Fibroblast of lung (primary cell): ENCODE measurements around the gene BCL11A. TPM values are rescaled to one million over a fixed set of nuclear protein-coding genes. Genes with fewer than 3 reads are reported as not detected.
A peak's percentile ranks its signal among the peaks of the same experiment; 100 is the strongest.

Experiments
- DNase-seq, 2 donors: peaks; one replicate each; pipeline versions ENCODE4 v3.0.0 to v3.0.0-alpha.2; 2010; ENCODE audit warnings: low read depth in 2 of 2
- H2AFZ ChIP-seq: 2 replicates; pipeline ENCODE4 v1.5.1; 2012; ENCODE audit warnings: low read length, control low read depth, inconsistent platforms
- H3K27ac ChIP-seq: 2 replicates; pipeline ENCODE4 v1.5.1; 2011; ENCODE audit warnings: low read length, control low read depth; ENCODE audit not compliant: insufficient read depth
- H3K27me3 ChIP-seq: 2 replicates; pipeline ENCODE4 v1.5.1; 2011; ENCODE audit warnings: mild to moderate bottlenecking, low read length; ENCODE audit not compliant: control insufficient read depth, insufficient read depth
- H3K36me3 ChIP-seq: 2 replicates; pipeline ENCODE4 v1.5.1; 2011; ENCODE audit warnings: low read length; ENCODE audit not compliant: control insufficient read depth, insufficient read depth
- H3K4me1 ChIP-seq: 2 replicates; pipeline ENCODE4 v1.5.1; 2011; ENCODE audit warnings: low read length; ENCODE audit not compliant: control insufficient read depth, insufficient read depth; ENCODE audit errors: extremely low read depth
- H3K4me2 ChIP-seq: 2 replicates; pipeline ENCODE4 v1.5.1; 2011; ENCODE audit warnings: low read length, control low read depth; ENCODE audit not compliant: insufficient read depth; ENCODE audit errors: extremely low read depth
- H3K4me3 ChIP-seq, 4 experiments: fragments of 200-600 bp in 1 of 4; sonication (generic) in 1 of 4; replicated peaks in 1 of 4; 2 replicates each; pipeline ENCODE4 v1.5.1; 2011 to 2016; ENCODE audit warnings: low read length in 4 of 4, low read depth in 3 of 4, mild to moderate bottlenecking in 3 of 4, control low read depth in 2 of 4, inconsistent platforms in 1 of 4, mixed read lengths in 1 of 4; ENCODE audit not compliant: insufficient read depth in 1 of 4; ENCODE audit errors: control extremely low read depth in 1 of 4
- H3K79me2 ChIP-seq: 2 replicates; pipeline ENCODE4 v1.5.1; 2012; ENCODE audit warnings: mild to moderate bottlenecking, low read length, inconsistent platforms; ENCODE audit not compliant: control insufficient read depth, insufficient read depth
- H3K9ac ChIP-seq: 2 replicates; pipeline ENCODE4 v1.5.1; 2011; ENCODE audit warnings: mild to moderate bottlenecking, low read length, control low read depth; ENCODE audit not compliant: insufficient read depth
- H3K9me3 ChIP-seq: 2 replicates; pipeline ENCODE4 v1.5.1; 2012; ENCODE audit warnings: low read depth, low read length; ENCODE audit not compliant: control insufficient read depth, insufficient read depth
- H4K20me1 ChIP-seq: 2 replicates; pipeline ENCODE4 v1.5.1; 2011; ENCODE audit warnings: low read length; ENCODE audit not compliant: control insufficient read depth, insufficient read depth; ENCODE audit errors: extremely low read depth
- CTCF ChIP-seq, 2 donors: IDR thresholded peaks in 1 of 2; conservative IDR thresholded peaks in 1 of 2; 1 replicate in 1 of 2; 2 replicates in 1 of 2; pipeline ENCODE4 v1.5.1; 2011 to 2012; ENCODE audit warnings: low read length in 2 of 2, control low read depth in 1 of 2, inconsistent platforms in 1 of 2, low read depth in 1 of 2, mild to moderate bottlenecking in 1 of 2
- EZH2 ChIP-seq: IDR thresholded peaks from 2 replicates; pipeline ENCODE4 v1.5.1; 2012; ENCODE audit warnings: low read length, control low read depth, mild to moderate bottlenecking; ENCODE audit errors: missing control alignments
- polyA plus RNA-seq, 2 donors: library from polyadenylated mRNA; depleted of rRNA in 1 of 2; stranded (reverse) in 1 of 2; unstranded in 1 of 2; fragments of >200 nt; gene quantifications; 2 replicates each; pipeline ENCODE4 v1.2.1, GENCODE V29; 2011 to 2012; ENCODE audit warnings: missing spikeins in 1 of 2
- total RNA-seq: library from RNA; depleted of rRNA; stranded (reverse); fragments of >200 nt; gene quantifications from 2 replicates; pipeline ENCODE4 v1.2.1, GENCODE V29; 2014

Gene BCL11A
- total and polyA plus RNA-seq, 2 donors (not counting 1 experiment from before 2014, with no cell fraction given) = 0.09 to 0.17 TPM

GRCh38 chr2:60532421-60532820 is 21.0 kb downstream of the BCL11A start:
- H3K36me3 ChIP-seq = no peaks in the 10 kb centered on the region
- no peaks in the 10 kb centered on the region for H3K9me3 ChIP-seq
- no peaks in the 10 kb centered on the region for H3K79me2 ChIP-seq
- H2AFZ ChIP-seq = no peak overlapping the region
- no peak overlapping the region for H3K4me2 ChIP-seq
- H3K9ac ChIP-seq = no peak overlapping the region
- H4K20me1 ChIP-seq = no peaks in the 10 kb centered on the region
- H3K4me1 ChIP-seq = no peaks in the 10 kb centered on the region
- no peak overlapping the region for H3K27ac ChIP-seq
- TF ChIP-seq CTCF (conservative IDR thresholded peaks at IDR 0.05 in 1 of 2, IDR thresholded peaks at IDR 0.05 in 1 of 2; ENCODE audit: low read depth in 1 of 2, low read length in 2 of 2) (no peak), EZH2 (no peak)
- H3K27me3 ChIP-seq = no peaks in the 10 kb centered on the region
- DNase-seq = no peak
- H3K4me3 ChIP-seq = no peak overlapping the region

- Histone ChIP-seq H3K9me3 (no peaks in the 10 kb centered on the region), H3K4me1 (no peaks in the 10 kb centered on the region), H3K9ac (no peak overlapping the region), H3K27me3 (no peaks in the 10 kb centered on the region), H4K20me1 (no peaks in the 10 kb centered on the region), H3K4me2 (no peak overlapping the region), H3K27ac (no peak overlapping the region), H2AFZ (no peak overlapping the region), H3K4me3 (no peak overlapping the region), H3K79me2 (no peaks in the 10 kb centered on the region), H3K36me3 (no peaks in the 10 kb centered on the region)
- DNase-seq = no peak
- TF ChIP-seq EZH2 = no peak
- no peak for TF ChIP-seq CTCF (conservative IDR thresholded peaks at IDR 0.05 in 1 of 2, IDR thresholded peaks at IDR 0.05 in 1 of 2; ENCODE audit: low read depth in 1 of 2, low read length in 2 of 2)
Measured at GRCh38 chr2:60531701-60532133, 21.7 kb downstream of the BCL11A start.

- Histone ChIP-seq H3K9ac (no peak overlapping the region), H3K27me3 (no peaks in the 10 kb centered on the region), H3K9me3 (no peaks in the 10 kb centered on the region), H3K4me2 (no peak overlapping the region), H4K20me1 (no peaks in the 10 kb centered on the region), H3K36me3 (no peaks in the 10 kb centered on the region), H2AFZ (no peak overlapping the region), H3K79me2 (no peaks in the 10 kb centered on the region), H3K27ac (no peak overlapping the region), H3K4me3 (no peak overlapping the region), H3K4me1 (no peaks in the 10 kb centered on the region)
- DNase-seq = peak; percentile 24 to 67
- TF ChIP-seq EZH2 = no peak
- TF ChIP-seq CTCF (conservative IDR thresholded peaks at IDR 0.05 in 1 of 2, IDR thresholded peaks at IDR 0.05 in 1 of 2; ENCODE audit: low read depth in 1 of 2, low read length in 2 of 2) = no peak
Measured at GRCh38 chr2:60530660-60531281, 22.7 kb downstream of the BCL11A start.
